ENCODE measurements around the gene MMP14.

- no peak for TF ChIP-seq CTCF (IDR thresholded peaks at IDR 0.05; ENCODE audit: insufficient read depth, low read length)
- TF ChIP-seq POLR2AphosphoS5 (IDR thresholded peaks at IDR 0.05; ENCODE audit: low read depth) = no peak
- TF ChIP-seq REST (IDR thresholded peaks at IDR 0.05; ENCODE audit: insufficient replicate concordance, low read depth) = no peak
- TF ChIP-seq SPI1 (IDR thresholded peaks at IDR 0.05; ENCODE audit: borderline replicate concordance, low read depth) = no peak
- no peak for TF ChIP-seq GABPA (IDR thresholded peaks at IDR 0.05; ENCODE audit: low read depth)
Measured at GRCh38 chr14:22844221-22845102, 8.1 kb downstream of the MMP14 start.

All from HL-60 (cell line).